Measurements from ENCODE around the gene ESCO1.
"Not testable (repeated sequence)": the region's sequence is repeated elsewhere in the genome, so short reads cannot be mapped to it uniquely, and the experiment has no call there.

The ESCO1 gene

DNA sequence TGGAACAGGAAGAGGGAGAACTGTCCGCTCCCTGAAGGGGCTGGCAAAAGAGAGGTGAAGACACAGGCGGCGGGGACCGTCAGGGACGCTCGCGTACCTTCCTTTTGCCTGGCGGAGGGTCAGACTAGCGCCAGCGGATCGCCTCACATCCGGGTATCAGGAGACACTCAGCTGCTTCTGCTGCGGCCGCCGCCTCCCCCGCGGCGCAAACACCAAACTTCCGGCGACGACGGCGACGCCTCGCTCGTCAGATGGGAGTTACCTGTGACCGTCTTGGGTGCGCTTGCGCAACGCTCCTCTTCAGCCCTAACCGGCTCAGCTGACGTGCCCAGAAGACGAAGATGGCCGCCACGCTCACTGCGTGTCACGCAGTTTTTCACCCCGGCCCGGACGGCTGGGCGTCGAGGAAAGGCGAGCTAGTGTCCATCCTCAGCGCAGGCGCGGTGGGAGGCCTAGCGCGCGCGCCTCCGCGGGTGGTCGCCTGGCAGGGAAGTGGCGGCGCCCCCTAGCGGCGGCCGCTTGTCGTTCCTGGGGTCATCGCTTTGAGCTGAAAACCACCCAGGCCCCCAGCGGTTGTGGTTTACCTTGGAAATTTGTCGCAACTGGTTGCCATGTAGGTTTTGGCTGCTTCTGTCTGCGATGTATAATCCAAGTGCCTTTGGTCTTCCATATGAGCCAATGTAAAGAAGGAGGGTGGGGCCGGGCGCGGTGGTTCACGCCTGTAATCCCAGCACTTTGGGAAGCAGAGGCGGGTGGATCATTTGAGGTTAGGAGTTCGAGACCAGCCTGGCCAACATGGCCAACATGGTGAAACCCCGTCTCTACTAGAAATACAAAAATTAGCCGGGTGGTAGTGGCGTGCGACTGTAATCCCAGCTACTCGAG lies at the start of gene ESCO1:
TSS of gene ESCO1 (minus strand) at position 179 of the 885 bp plus-strand sequence. CDS start 25,861 bp downstream, outside the sequence.
- DNase-seq (ENCODE audit: low spot score) = peak; percentile 96

DNA sequence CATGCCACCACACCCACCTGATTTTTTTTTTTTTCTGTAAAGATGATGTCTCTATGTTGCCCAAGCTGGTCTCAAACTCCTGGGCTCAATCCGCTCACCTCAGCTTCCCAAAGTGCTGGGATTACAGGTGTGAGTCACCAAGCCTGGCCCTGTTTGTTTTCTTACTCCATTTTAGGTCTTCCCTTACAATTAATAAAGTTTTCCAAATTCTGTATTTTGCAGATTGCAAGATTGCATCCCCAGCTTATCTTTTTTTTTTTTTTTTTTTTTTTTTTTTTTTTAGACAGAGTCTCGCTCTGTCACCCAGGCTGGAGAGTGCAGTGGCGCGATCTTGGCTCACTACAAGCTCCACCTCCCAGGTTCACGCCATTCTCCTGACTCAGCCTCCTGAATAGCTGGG lies 39.9 kb upstream of the ESCO1 start:
- not testable (repeated sequence) for DNase-seq (ENCODE audit: low spot score)

DNA sequence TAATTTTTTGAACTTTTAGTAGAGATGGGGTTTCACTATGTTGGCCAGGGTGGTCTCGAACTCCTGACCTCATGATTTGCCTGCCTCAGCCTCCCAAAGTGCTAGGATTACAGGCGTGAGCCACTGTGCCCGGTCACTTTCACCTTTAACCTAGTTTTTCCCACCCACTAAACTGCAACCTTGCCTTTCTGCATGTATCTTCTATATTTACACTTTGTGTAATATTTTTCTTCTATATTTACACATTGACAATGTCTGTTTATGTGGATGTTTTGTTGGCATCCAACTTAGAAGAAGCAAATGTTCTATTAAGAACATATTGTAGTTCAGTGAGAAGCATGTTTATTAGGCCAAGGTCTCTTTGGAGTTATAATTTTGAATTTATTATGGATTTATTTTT lies 38.3 kb upstream of the ESCO1 start:
- DNase-seq (ENCODE audit: low spot score) = no peak

- DNase-seq (ENCODE audit: low spot score) = no peak
Observed at GRCh38 chr18:21636769-21637168, 36.3 kb upstream of the ESCO1 start.

DNA sequence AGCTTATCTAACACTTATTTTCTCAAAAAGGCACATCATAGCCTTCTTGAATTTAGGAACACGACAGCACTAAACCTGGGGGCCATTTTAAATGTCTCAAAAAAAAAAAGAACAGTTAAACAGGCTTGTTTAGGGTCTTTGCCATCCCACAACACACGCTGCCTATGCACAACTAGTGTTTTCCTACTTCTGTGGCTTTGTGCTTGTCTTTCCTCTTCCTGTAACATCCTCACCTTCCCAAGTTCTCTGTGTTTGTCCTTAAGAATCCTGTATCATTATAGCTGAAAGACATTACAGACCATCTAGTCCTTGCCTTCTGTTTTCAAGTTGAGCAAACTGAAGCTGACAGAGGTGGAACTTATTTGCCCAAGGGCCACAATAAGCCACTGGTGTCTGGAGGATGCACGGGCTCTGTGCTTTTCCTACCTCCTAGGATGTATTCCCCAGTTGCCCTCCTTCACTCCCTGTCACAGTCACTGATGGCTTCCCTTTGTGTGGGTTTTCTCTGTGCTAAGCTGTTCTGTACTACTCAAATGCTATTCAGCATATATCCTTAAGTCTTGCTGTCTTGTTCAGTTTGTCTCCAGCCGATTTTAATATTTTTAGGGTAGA lies 34.2 kb upstream of the ESCO1 start:
- no peak for DNase-seq (ENCODE audit: low spot score)

DNA sequence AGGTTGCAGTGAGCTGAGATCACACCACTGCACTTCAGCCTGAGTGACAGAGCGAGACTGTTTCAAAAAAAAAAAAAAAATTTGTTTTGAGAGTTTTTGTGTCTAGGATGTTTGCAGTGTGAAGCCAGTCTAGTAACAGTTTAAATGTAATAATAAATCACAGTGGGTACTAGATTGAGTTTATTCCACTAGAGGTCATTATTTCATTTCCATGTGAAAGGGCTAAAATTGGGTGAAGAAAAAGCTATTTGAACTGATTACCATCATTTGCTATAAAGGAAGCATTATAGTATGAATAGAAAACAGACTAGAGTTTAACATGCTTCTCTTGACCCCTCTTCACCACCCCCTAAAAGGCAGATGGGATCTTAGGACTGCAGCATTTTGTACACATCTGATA lies 31.9 kb upstream of the ESCO1 start:
- no peak for DNase-seq (ENCODE audit: low spot score)

- DNase-seq (ENCODE audit: low spot score) = no peak
Observed at GRCh38 chr18:21629089-21629832, 28.8 kb upstream of the ESCO1 start.

DNA sequence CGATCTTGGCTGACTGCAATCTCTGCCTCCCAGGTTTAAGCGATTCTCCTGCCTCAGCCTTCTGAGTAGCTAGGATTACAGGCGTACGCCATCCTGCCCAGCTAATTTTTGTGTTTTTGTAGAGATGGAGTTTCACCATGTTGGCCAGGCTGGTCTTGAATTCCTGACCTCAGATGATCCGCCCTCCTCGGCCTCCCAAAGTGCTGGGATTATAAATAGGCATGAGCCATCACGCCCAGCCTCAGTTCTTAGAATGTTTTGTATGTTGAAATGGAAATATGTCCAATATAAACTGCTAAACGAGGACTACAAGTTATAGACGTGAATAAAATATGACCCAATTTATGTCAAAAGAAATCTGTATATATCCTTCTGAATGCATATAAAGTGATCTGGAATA lies 21.1 kb upstream of the ESCO1 start:
- DNase-seq (ENCODE audit: low spot score) = not testable (repeated sequence)

- peak; percentile 93 for DNase-seq (ENCODE audit: low spot score)
Observed at GRCh38 chr18:21612125-21613039, 11.9 kb upstream of the ESCO1 start, which contains the start of gene SNRPD1. SNRPD1 (plus strand) TSS chr18:21612314; CDS start chr18:21612430, 116 bp downstream.

GRCh38 chr18:21611401-21612124 lies 11.1 kb upstream of the ESCO1 start:
- not testable (repeated sequence) for DNase-seq (ENCODE audit: low spot score)

- DNase-seq (ENCODE audit: low spot score) = no peak
Observed at GRCh38 chr18:21605213-21605612, 4.7 kb upstream of the ESCO1 start.

GRCh38 chr18:21604671-21605070 lies 4.2 kb upstream of the ESCO1 start:
- no peak for DNase-seq (ENCODE audit: low spot score)

DNA sequence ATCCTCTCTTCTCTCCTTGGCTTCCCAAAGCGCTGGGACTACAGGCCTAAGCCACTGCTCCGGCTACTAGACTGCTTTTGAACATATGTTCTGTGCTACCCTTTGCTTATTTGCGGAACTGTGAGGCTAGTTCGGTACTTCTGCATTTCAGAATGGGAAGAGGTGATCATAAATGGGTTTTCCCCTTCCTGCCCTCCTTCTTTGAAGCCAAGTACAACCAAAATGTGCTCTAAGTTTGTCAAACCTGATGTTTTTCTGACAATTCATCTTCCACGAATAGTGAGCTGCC lies 1.7 kb upstream of the ESCO1 start:
- DNase-seq (ENCODE audit: low spot score) = no peak

GRCh38 chr18:21599585-21600525 lies 649 bp downstream of the ESCO1 start:
- DNase-seq (ENCODE audit: low spot score) = peak; percentile 61

- no peak for DNase-seq (ENCODE audit: low spot score)
Observed at GRCh38 chr18:21598726-21599584, 1.5 kb downstream of the ESCO1 start.

GRCh38 chr18:21597620-21598019 lies 2.9 kb downstream of the ESCO1 start:
- no peak for DNase-seq (ENCODE audit: low spot score)

- DNase-seq (ENCODE audit: low spot score) = no peak
Observed at GRCh38 chr18:21593540-21594257, 6.8 kb downstream of the ESCO1 start.

- DNase-seq (ENCODE audit: low spot score) = not testable (repeated sequence)
Observed at GRCh38 chr18:21592361-21592760, 8.1 kb downstream of the ESCO1 start.
